ENCODE measurements around the gene SSBP4.
A peak's percentile ranks its signal among the peaks of the same experiment; 100 is the strongest.

The SSBP4 gene

GRCh38 chr19:18473003-18473705 lies 54.0 kb downstream of the SSBP4 start:
- DNase-seq: no peak

GRCh38 chr19:18473706-18474087 lies 54.5 kb downstream of the SSBP4 start:
- no peak for DNase-seq

GRCh38 chr19:18474366-18474887 lies 55.2 kb downstream of the SSBP4 start:
- DNase-seq: no peak

- peak; percentile 80 for DNase-seq
Measured at GRCh38 chr19:18475004-18475453, 55.8 kb downstream of the SSBP4 start.

- DNase-seq: no peak
Measured at GRCh38 chr19:18475762-18476331, 56.6 kb downstream of the SSBP4 start.

- no peak for DNase-seq
Measured at GRCh38 chr19:18476507-18477041, 57.4 kb downstream of the SSBP4 start.

GRCh38 chr19:18477042-18477779 lies 58.0 kb downstream of the SSBP4 start:
- no peak for DNase-seq

- no peak for DNase-seq
Measured at GRCh38 chr19:18477974-18478373, 58.8 kb downstream of the SSBP4 start.

GRCh38 chr19:18478545-18479311 lies 59.5 kb downstream of the SSBP4 start:
- DNase-seq: peak; percentile 65

- DNase-seq: no peak
Measured at GRCh38 chr19:18480006-18480691, 61.0 kb downstream of the SSBP4 start.

- DNase-seq: no peak
Measured at GRCh38 chr19:18481505-18482222, 62.5 kb downstream of the SSBP4 start.

- no peak for DNase-seq
Measured at GRCh38 chr19:18483119-18483890, 64.1 kb downstream of the SSBP4 start.
